Keratinocyte (primary cell): ENCODE results near the gene BCL2.

ENCODE experiments used
- EZH2 ChIP-seq: IDR thresholded peaks from one replicate; pipeline ENCODE4 v1.6.1; 2012; ENCODE audit warnings: inconsistent platforms, mild to moderate bottlenecking, low read length, moderate library complexity
- TF ChIP-seq, protein P1 (sequence below), 3 experiments: IDR thresholded peaks in 1 of 3; conservative IDR thresholded peaks in 1 of 3; optimal IDR thresholded peaks in 1 of 3; 2 replicates in 2 of 3; 3 replicates in 1 of 3; pipeline versions ENCODE3 to v1.5.1; 2011; ENCODE audit warnings: low read length in 3 of 3, mild to moderate bottlenecking in 3 of 3, moderate library complexity in 2 of 3, control low read depth in 1 of 3, inconsistent platforms in 1 of 3; ENCODE audit not compliant: insufficient read depth in 2 of 3; ENCODE audit errors: extremely low read depth in 1 of 3

DNA sequence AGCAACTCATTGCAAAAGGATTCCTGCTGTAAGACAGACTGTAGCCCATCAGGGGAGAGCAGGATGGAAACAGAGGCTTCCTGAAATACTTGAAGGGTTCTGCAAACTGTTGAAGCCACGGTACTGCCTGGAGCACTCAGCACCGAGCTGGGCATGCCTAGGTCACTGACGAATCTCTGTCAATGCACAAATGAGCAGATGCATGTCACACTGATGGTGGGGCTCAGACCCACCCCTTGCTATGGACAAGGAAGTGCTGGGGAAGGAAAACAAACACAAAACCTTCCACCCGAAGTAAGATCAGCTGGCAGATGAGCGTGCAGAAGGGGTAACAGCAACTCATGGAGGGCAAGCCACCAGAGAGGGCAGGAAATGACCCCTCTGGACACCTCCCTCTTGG lies 136.7 kb downstream of the BCL2 start:
- TF ChIP-seq, protein P1, sequence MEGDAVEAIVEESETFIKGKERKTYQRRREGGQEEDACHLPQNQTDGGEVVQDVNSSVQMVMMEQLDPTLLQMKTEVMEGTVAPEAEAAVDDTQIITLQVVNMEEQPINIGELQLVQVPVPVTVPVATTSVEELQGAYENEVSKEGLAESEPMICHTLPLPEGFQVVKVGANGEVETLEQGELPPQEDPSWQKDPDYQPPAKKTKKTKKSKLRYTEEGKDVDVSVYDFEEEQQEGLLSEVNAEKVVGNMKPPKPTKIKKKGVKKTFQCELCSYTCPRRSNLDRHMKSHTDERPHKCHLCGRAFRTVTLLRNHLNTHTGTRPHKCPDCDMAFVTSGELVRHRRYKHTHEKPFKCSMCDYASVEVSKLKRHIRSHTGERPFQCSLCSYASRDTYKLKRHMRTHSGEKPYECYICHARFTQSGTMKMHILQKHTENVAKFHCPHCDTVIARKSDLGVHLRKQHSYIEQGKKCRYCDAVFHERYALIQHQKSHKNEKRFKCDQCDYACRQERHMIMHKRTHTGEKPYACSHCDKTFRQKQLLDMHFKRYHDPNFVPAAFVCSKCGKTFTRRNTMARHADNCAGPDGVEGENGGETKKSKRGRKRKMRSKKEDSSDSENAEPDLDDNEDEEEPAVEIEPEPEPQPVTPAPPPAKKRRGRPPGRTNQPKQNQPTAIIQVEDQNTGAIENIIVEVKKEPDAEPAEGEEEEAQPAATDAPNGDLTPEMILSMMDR (optimal IDR thresholded peaks at IDR 0.05 in 1 of 3, IDR thresholded peaks at IDR 0.05 in 1 of 3, conservative IDR thresholded peaks at IDR 0.05 in 1 of 3; ENCODE audit: extremely low read depth in 1 of 3, insufficient read depth in 2 of 3, low read length in 3 of 3): no peak
- TF ChIP-seq EZH2: no peak
